Measurements from ENCODE around the gene MTMR8.

MTMR8 gene

DNA sequence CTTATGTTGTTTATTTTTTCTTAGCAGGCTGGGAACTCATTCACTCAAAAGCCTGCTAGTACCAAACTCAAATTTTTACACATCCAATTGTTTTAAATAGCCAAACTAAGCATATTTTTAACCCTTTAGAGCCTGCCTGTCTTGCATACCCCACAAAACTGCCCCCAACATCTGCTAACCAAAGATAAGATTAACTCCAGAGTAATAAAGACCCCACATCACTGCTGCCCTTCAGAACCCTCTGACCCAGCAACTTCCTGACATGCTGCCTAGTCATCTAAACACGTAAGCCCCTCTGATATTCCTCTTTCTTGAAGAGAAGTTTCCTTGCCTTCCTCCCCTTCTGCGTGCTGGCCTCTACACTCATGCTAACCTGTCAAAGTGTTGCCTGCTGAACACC is 104.1 kb downstream of the MTMR8 start:
- DNase-seq = no peak

DNA sequence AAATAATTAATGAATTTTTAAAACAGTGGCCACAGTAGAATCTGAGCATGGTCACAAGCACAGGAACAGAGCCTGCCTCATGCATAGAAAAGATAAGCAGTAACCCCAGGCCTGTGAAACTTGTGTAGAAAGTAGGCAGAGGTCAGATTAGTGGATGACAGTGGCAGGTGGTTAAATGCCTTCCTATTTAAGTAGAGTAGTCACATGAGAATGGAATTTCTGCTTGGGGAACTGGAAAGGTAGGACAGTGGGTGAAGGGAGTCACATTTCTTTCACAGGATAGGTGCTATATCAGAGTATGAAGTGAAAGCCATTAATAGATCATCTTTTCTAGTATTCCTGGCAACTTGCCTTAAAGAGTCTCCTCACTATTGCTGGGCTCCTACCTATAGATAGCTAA is 130.0 kb downstream of the MTMR8 start:
- no peak for DNase-seq

DNA sequence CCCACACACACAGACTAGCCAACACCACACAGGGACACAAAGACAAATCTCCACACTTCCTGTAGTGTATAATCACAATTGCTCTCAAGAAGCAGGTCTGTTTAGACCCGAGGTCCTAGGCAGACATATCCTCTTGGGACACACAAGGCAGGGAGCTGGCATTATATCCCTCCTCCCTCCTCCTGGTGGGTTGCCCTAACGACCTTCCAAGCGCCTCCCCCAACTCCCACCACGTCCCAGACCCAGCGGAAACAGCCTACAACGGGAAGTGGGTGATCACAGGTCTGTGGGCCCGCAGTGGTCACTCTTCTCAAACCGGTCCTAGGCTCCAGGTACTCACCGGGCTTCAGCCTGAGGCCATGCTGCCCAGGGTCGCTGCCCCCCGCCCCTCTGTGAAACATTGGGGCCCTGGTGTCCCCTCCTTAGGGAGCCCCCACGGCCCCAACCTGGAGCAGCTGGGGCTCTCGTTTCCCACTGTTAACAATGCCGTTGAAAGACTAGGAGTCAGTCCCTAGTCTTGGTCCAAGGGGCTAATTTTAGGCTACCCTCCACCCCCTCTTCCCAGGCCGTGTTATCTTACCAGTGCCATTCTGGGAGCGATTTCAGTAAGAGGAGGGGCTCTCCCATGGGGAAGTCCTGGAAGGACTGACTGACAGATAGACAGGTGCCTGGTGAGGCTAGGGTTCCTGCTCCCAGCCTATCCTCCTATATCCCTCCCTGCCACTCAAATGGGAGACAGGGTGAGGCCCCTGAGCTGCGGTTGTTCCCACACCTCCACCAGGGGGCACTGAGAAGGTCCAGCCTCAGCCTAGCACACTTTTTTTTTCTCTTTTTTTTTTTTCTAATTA is 164.9 kb downstream of the MTMR8 start, which contains the start of gene ASB12:
Gene ASB12, minus strand, starts transcription at position 485 of the 848 bp plus-strand sequence. CDS start 4,957 bp downstream, outside the sequence.
- DNase-seq = no peak

DNA sequence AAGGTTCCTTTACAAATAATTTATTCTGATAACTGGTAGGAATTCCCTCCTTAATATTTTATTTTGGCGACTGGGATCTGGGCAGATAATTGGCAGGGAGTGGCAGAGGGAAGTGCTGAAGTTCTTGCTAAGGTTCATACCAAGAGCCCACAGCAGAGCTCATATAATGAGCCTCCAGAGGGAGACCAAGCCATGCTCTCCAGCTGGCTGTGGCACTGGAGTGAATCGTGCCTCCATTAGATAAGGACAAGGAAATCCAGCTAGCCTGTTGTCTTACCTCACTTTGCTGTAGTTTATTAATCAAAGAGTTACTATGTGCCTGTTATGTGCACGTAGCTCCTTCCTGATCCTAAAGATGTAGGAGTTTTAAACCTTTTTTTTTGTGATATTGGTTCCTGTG is 166.1 kb downstream of the MTMR8 start:
- DNase-seq = no peak
